Body of pancreas (tissue), 4 donors: ENCODE data around the gene TMEM89. TPM values are rescaled to one million over a fixed set of nuclear protein-coding genes. Genes with fewer than 3 reads are reported as not detected.

Experiments
- ATAC-seq: fragments of 150-250 bp; one replicate; pipeline ENCODE4 v1.9.1; 2016
- DNase-seq, 4 donors: peaks; one replicate each; pipeline ENCODE4 v3.0.0-alpha.2; 2019
- H3K27ac ChIP-seq, 4 donors: fragments of 200-600 bp; sonication (generic); 1 replicate in 3 of 4; 2 replicates in 1 of 4; pipeline versions ENCODE4 v1.5.1 to v1.6.1; 2016 to 2019; ENCODE audit warnings: mild to moderate bottlenecking in 1 of 4, mixed read lengths in 1 of 4, moderate library complexity in 1 of 4
- H3K27me3 ChIP-seq, 2 donors: fragments of 200-600 bp; sonication (generic); one replicate each; pipeline ENCODE4 v1.6.0; 2016; ENCODE audit warnings: mild to moderate bottlenecking in 1 of 2
- H3K36me3 ChIP-seq, 2 donors: fragments of 200-600 bp; sonication (generic); replicated peaks in 1 of 2; 2 replicates each; pipeline ENCODE4 v1.5.1; 2016; ENCODE audit warnings: low read depth in 2 of 2; ENCODE audit not compliant: insufficient read depth in 1 of 2
- H3K4me1 ChIP-seq: fragments of 200-600 bp; sonication (generic); one replicate; pipeline ENCODE4 v1.6.0; 2016
- H3K4me3 ChIP-seq, 2 donors: fragments of 200-600 bp; sonication (generic); 1 replicate in 1 of 2; 2 replicates in 1 of 2; pipeline ENCODE4 v1.5.1; 2016 to 2019
- H3K9me3 ChIP-seq, 3 donors: fragments of 200-600 bp; sonication (generic); 1 replicate in 2 of 3; 2 replicates in 1 of 3; pipeline ENCODE4 v1.5.1; 2016
- CTCF ChIP-seq, 7 experiments: fragments of 450-650 bp in 4 of 7; fragments of 200-600 bp in 3 of 7; sonication (generic) in 3 of 7; IDR thresholded peaks; one replicate each; pipeline ENCODE4 v1.5.1; 2016 to 2019; ENCODE audit warnings: antibody characterized with exemption in 7 of 7
- POLR2A ChIP-seq, 3 donors: fragments of 450-650 bp; IDR thresholded peaks; one replicate each; pipeline ENCODE4 v1.6.1; 2016; ENCODE audit warnings: antibody characterized with exemption in 3 of 3, mild to moderate bottlenecking in 2 of 3
- WGBS, 2 donors: methylation state at CpG; one replicate each; pipeline ENCODE4 v1.1.5; 2017; 5-methylcytosine and 5-hydroxymethylcytosine counted together
- intact Hi-C: fragments of 100-400 bp; cut with DNase I; formaldehyde crosslinking; loops from one replicate; pipeline ENCODE4 v1.15.1; 2023
- total RNA-seq, 2 donors: library from RNA; depleted of rRNA; stranded (reverse); fragments of >200 nt; gene quantifications; one replicate each; pipeline ENCODE4 v1.1.0, GENCODE V29; 2016

TMEM89 gene
- total RNA-seq, 2 donors from 2014 or later = not detected

DNA sequence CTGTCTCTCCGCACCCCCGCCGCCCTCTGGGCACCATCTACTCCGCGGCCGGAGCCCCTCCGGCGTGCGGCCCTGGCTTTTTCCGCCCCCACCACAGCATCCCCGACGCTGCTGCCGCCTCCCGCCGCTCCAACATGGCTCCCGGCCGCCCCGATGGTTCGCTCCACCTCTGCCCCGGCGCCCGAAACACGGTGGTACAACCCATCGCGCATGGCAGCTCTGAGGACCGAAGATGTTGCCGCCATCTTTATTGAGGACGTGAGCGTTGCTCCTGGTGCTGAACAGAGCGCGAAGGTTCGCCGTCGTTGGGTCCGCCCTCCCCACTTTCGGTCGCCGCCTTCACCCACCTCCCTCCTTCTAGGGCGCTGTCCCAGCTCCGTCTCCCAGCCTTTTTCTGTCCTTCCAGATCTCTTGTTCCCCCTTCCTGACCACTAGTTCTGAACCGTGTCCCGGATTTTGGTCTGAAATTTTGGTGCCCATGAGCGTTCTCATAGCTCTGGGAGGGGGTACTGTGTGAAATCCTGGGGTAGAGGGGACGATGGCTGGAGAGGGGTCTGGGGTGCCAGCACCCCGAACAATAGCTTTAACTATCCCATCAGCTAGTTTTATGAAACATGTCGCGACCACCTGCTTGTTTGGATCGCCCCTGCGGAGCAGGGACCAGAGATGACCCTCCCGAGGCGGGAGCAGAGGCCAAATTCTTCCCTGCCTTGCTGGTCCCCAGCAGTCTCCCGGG is 41.4 kb upstream of the TMEM89 start, which contains the start of gene CELSR3:
Gene CELSR3, minus strand, starts transcription at position 134 of the 736 bp plus-strand sequence. CDS start 252 bp downstream, outside the sequence.
- H3K4me1 ChIP-seq = peaks cover 29% of the 10 kb centered on the region
- peaks cover 0 to 14% of the 10 kb centered on the region in 2 donors for H3K27me3 ChIP-seq
- no peaks in the 10 kb centered on the region for H3K9me3 ChIP-seq
- DNase-seq (peak; percentile 39 to 54 (median 47)), ATAC-seq (peak; percentile 21)
- 1 to 3% methylated on average over 11 to 50 of the region's 52 CpGs for WGBS, 2 donors
- intact Hi-C loops = no loop called here
- H3K27ac ChIP-seq = peak within 1 kb of the TSS in 2 of 4 donors; percentile 54 to 57
- TF ChIP-seq CTCF (IDR thresholded peaks at IDR 0.05) (no peak), POLR2A (IDR thresholded peaks at IDR 0.05) (peak in 1 of 3 donors; percentile 15)
- H3K4me3 ChIP-seq = no peak within 1 kb of the TSS
- no peaks in the 10 kb centered on the region for H3K36me3 ChIP-seq

DNA sequence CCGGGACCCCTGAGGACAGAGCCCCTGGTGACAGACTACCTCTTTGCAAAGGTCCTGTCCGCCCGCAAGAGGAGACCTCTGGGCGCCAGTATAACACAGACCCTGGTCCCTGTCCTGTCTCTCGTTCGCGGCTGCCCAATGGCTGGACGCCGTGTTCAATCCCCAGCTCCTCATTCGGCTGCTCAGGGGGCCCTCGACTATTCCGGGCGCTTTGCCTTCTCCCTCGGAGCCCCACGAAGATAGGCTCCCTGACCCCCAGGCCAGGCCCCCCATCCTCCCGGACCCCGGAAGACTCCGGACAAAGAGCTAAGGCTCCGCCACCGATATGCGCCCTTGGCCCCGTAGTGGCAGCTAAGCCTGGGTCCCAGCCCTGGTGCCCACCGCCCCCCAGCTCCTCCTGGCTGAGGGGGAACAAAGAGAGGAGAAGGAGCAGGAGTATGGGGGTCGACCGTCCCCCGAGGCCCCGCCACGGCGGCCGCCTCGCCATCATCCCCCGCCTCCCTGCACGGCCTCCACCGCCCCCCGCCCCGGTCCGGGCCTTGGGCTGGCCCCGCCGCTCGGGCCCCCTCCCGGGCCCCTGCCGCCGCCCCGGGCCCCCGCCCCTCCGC is 40.7 kb upstream of the TMEM89 start:
- Histone ChIP-seq H3K9me3 (no peaks in the 10 kb centered on the region), H3K27ac (no peak overlapping the region), H3K27me3 (peaks cover 0 to 14% of the 10 kb centered on the region in 2 donors), H3K4me1 (peaks cover 29% of the 10 kb centered on the region), H3K4me3 (no peak overlapping the region), H3K36me3 (no peaks in the 10 kb centered on the region)
- TF ChIP-seq CTCF (IDR thresholded peaks at IDR 0.05) (no peak), POLR2A (IDR thresholded peaks at IDR 0.05) (no peak)
- ATAC-seq = no peak
- 2% methylated on average over 32 of the region's 46 CpGs; no CpG with 5 or more reads in 1 of the 2 donors for WGBS, 2 donors
- DNase-seq = no peak
- intact Hi-C loops = no loop called here

GRCh38 chr3:48661501-48662144 is 40.1 kb upstream of the TMEM89 start:
- H3K9me3 ChIP-seq = no peaks in the 10 kb centered on the region
- no peak overlapping the region for H3K27ac ChIP-seq
- TF ChIP-seq POLR2A (IDR thresholded peaks at IDR 0.05) (no peak), CTCF (IDR thresholded peaks at IDR 0.05) (no peak)
- peaks cover 0 to 14% of the 10 kb centered on the region in 2 donors for H3K27me3 ChIP-seq
- intact Hi-C loops = no loop called here
- ATAC-seq = peak; percentile 55
- peaks cover 31% of the 10 kb centered on the region for H3K4me1 ChIP-seq
- WGBS, 2 donors = 2% methylated on average over 20 to 67 of the region's 67 CpGs
- no peak overlapping the region for H3K4me3 ChIP-seq
- peak; percentile 63 to 74 (median 74) for DNase-seq
- no peaks in the 10 kb centered on the region for H3K36me3 ChIP-seq

- H3K9me3 ChIP-seq = no peaks in the 10 kb centered on the region
- 39 to 58% methylated on average over 50 to 61 of the region's 61 CpGs for WGBS, 2 donors
- H3K4me3 ChIP-seq = no peak overlapping the region
- intact Hi-C loops = no loop called here
- H3K27ac ChIP-seq = no peak overlapping the region
- TF ChIP-seq POLR2A (IDR thresholded peaks at IDR 0.05) = no peak
- no peak for TF ChIP-seq CTCF (IDR thresholded peaks at IDR 0.05)
- peaks cover 0 to 14% of the 10 kb centered on the region in 2 donors for H3K27me3 ChIP-seq
- no peaks in the 10 kb centered on the region for H3K36me3 ChIP-seq
- DNase-seq (no peak), ATAC-seq (no peak)
- peaks cover 35% of the 10 kb centered on the region for H3K4me1 ChIP-seq
Observed at GRCh38 chr3:48660800-48661400, 39.3 kb upstream of the TMEM89 start.
